ENCODE results near the gene CISD2. TPM values are rescaled to one million over a fixed set of nuclear protein-coding genes. Genes with fewer than 3 reads are reported as not detected.
"Not testable (repeated sequence)": the region's sequence is repeated elsewhere in the genome, so short reads cannot be mapped to it uniquely, and the experiment has no call there.

CISD2 gene
- total RNA-seq, 1 donor from 2014 or later, result 48.5 TPM

- Mint-ChIP-seq H3K9me3 (peaks cover 12% of the 10 kb centered on the region), H3K4me3 (peak overlapping the region; percentile 61), H3K4me1 (peaks cover 48% of the 10 kb centered on the region), H3K36me3 (ENCODE audit: low read depth) (peaks cover 45% of the 10 kb centered on the region), H3K27ac (peak overlapping the region; percentile 75)
- H3K27me3 Mint-ChIP-seq, result not testable (repeated sequence)
- intact Hi-C loops (cut with micrococcal nuclease), result loop anchor here (5.0 kb wide), 1 partner anchor 232 kb away; the partner anchor contains the start of gene BDH2
- DNase-seq, result peak; percentile 40
Measured at GRCh38 chr4:102865327-102865726, 3.5 kb upstream of the CISD2 start.

- H3K4me3 Mint-ChIP-seq, result peak overlapping the region; percentile 93
- intact Hi-C loops (cut with micrococcal nuclease), result loop anchor here (1.0 to 5.0 kb wide), 3 partner anchors 40 to 230 kb away; partner anchors contain the start of genes BDH2, MANBA and UBE2D3
- peak overlapping the region; percentile 99 for H3K27ac Mint-ChIP-seq
- H3K27me3 Mint-ChIP-seq, result no peaks in the 10 kb centered on the region
- H3K9me3 Mint-ChIP-seq, result peaks cover 7% of the 10 kb centered on the region
- DNase-seq, result no peak
- H3K4me1 Mint-ChIP-seq, result peaks cover 55% of the 10 kb centered on the region
- peaks cover 36% of the 10 kb centered on the region for H3K36me3 Mint-ChIP-seq (ENCODE audit: low read depth)
Measured at GRCh38 chr4:102867278-102868152, 1.3 kb upstream of the CISD2 start.

DNA sequence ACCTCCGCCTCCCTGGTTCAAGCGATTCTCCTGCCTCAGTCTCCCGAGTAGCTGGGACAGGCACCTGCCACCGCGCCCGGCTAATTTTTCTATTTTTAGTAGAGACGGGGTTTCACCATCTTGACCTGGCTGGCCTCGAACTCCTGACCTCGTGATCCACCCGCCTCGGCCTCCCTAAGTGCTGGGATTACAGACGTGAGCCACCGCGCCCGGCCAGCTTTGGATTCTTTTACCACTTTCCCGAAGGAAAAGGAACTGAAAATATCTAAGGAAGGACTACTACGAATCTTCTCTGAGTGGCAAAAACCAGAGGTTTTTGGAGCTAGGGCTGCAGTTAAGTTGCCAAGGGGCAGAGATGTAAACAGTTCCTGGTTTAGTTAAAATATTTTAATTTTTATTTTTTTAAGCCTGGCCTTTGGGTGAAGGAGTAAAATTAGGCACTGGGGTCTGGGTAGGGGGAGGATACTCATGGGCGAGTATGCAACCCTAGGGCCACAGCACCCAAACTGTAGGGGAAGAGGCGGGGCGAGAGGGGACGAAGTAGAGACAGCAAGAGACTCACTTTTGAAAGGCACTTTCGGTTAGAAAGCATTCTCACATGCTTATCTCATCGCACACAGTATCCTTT, 525 bp upstream of the CISD2 start:
- intact Hi-C loops (cut with micrococcal nuclease), result loop anchor here (1.0 to 5.0 kb wide), 3 partner anchors 41 to 229 kb away; partner anchors contain the start of genes BDH2, MANBA and UBE2D3
- DNase-seq, result peak; percentile 78
- peaks cover 35% of the 10 kb centered on the region for H3K36me3 Mint-ChIP-seq (ENCODE audit: low read depth)
- peak overlapping the region; percentile 99 for H3K27ac Mint-ChIP-seq
- H3K9me3 Mint-ChIP-seq, result peaks cover 7% of the 10 kb centered on the region
- peak overlapping the region; percentile 93 for H3K4me3 Mint-ChIP-seq
- H3K4me1 Mint-ChIP-seq, result peaks cover 59% of the 10 kb centered on the region
- no peaks in the 10 kb centered on the region for H3K27me3 Mint-ChIP-seq

- Mint-ChIP-seq H3K36me3 (ENCODE audit: low read depth) (peaks cover 38% of the 10 kb centered on the region), H3K9me3 (peaks cover 8% of the 10 kb centered on the region), H3K27ac (peak overlapping the region; percentile 98), H3K27me3 (no peaks in the 10 kb centered on the region), H3K4me3 (peak overlapping the region; percentile 93), H3K4me1 (peaks cover 53% of the 10 kb centered on the region)
- intact Hi-C loops (cut with micrococcal nuclease), result loop anchor here (1.0 to 5.0 kb wide), 5 partner anchors 109 to 524 kb away; partner anchors contain the start of genes BDH2, MANBA, SLC39A8 and SLC9B1
- peak; percentile 56 for DNase-seq
Measured at GRCh38 chr4:102869569-102870197, 891 bp downstream of the CISD2 start.

GRCh38 chr4:102871772-102872171, 3.0 kb downstream of the CISD2 start:
- intact Hi-C loops (cut with micrococcal nuclease), result no loop called here
- peak overlapping the region; percentile 35 for H3K27ac Mint-ChIP-seq
- peaks cover 47% of the 10 kb centered on the region for H3K36me3 Mint-ChIP-seq (ENCODE audit: low read depth)

DNA sequence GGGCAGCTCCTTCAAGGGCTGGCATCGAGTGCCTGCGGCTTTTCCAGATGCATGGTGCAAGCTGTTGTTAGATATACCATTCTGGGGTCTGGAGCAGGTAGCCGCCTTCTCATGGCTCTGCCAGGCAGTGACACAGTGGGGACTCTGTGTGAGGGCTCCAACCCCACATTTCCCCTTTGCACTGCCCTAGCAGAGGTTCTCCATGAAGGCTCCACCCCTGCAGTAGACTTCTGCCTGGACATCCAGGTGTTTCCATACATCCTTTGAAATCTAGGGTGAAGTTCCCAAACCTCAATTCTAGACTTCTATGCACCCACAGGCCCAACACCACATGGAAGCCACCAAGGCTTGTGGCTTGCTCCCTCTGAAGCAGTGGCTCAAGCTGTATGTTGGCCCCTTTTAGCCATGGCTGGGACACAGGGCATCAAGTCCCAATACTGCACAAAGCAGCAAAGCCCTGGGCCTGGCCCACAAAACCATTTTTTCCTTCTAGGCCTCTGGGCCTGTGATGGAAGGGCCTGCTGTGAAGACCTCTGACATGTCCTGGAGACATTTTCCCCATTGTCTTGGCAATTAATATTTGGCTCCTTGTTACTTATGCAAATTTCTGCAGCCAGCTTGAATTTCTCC, 8.8 kb downstream of the CISD2 start:
- H3K27me3 Mint-ChIP-seq; intact Hi-C loops (cut with micrococcal nuclease): not testable (repeated sequence)

More at GRCh38 chr4:102871772-102872171, 3.0 kb downstream of the CISD2 start:
- Mint-ChIP-seq H3K27me3 (no peaks in the 10 kb centered on the region), H3K4me3 (peak overlapping the region; percentile 34), H3K4me1 (peaks cover 42% of the 10 kb centered on the region), H3K9me3 (peaks cover 18% of the 10 kb centered on the region)
- DNase-seq, result no peak

DNA sequence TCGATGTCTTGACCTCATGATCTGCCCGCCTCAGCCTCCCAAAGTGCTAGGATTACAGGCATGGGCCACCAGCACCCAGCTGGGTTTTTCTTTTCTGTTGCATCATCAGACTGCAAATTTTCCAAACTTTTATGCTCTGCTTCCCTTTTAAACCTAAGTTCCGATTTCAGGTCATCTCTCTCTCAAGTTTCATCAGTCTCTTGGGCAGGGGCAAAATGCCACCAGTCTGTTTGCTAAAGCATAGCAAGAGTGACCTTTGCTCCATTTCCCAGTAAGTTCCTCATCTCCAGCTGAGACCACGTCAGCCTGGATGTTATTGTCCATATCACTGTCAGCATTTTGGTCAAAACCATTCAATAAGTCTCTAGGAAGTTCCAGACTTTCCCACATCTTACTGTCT, 9.6 kb downstream of the CISD2 start:
- intact Hi-C loops (cut with micrococcal nuclease); H3K27me3 Mint-ChIP-seq; H3K27ac Mint-ChIP-seq; H3K4me3 Mint-ChIP-seq: not testable (repeated sequence)
- peaks cover 20% of the 10 kb centered on the region for H3K4me1 Mint-ChIP-seq
- peak; percentile 50 for DNase-seq
- H3K36me3 Mint-ChIP-seq (ENCODE audit: low read depth), result peaks cover 69% of the 10 kb centered on the region
- H3K9me3 Mint-ChIP-seq, result peaks cover 24% of the 10 kb centered on the region

More for the DNA sequence above, 8.8 kb downstream of the CISD2 start:
- H3K27ac Mint-ChIP-seq, H3K4me3 Mint-ChIP-seq: not testable (repeated sequence)
- Mint-ChIP-seq H3K9me3 (peaks cover 27% of the 10 kb centered on the region), H3K4me1 (peaks cover 21% of the 10 kb centered on the region), H3K36me3 (ENCODE audit: low read depth) (peaks cover 71% of the 10 kb centered on the region)
- peak; percentile 51 for DNase-seq

DNA sequence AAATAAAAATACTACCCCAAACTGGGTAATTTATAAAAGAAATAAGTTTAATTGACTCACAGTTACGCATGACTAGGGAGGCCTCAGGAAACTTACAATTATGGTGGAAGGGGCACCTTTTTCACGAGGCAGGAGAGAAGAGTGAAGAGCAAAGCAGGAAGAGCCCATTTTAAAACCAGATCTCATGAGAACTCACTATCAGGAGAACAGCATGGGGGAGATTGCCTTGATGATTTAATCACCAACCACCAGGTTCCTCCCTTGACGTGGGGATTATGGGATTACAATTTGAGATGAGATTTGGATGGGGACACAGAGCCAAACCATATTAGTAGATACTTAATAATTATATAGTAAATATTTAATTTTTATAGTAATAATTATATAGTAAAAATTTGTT, 10.1 kb downstream of the CISD2 start:
- Mint-ChIP-seq H3K4me3 (no peak overlapping the region), H3K27ac (no peak overlapping the region), H3K4me1 (peaks cover 22% of the 10 kb centered on the region), H3K27me3 (no peaks in the 10 kb centered on the region), H3K9me3 (peaks cover 24% of the 10 kb centered on the region), H3K36me3 (ENCODE audit: low read depth) (peaks cover 67% of the 10 kb centered on the region)
- intact Hi-C loops (cut with micrococcal nuclease), result no loop called here
- DNase-seq, result no peak

DNA sequence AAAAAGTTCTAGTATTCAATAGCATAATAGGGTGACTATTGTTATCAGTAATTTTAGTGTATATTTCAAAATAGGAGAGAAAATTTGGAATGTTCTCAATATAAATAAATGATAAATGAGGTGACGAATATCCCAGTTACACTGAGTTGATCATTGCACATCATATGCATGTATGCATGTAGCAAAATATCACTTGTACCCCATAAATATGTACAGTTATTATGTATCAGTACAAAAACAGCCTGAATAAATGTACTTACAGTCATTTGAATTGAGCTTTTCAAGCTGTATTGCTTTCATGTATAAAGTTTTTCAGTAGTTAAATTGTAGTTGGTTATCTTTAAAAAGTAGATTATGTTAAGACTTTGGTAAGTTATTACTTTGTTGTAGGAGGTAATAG, 12.6 kb downstream of the CISD2 start:
- DNase-seq, result no peak
- no peak overlapping the region for H3K27ac Mint-ChIP-seq
- no peak overlapping the region for H3K4me3 Mint-ChIP-seq
- intact Hi-C loops (cut with micrococcal nuclease), result no loop called here
- peaks cover 50% of the 10 kb centered on the region for H3K36me3 Mint-ChIP-seq (ENCODE audit: low read depth)
- H3K27me3 Mint-ChIP-seq, result no peaks in the 10 kb centered on the region
- H3K4me1 Mint-ChIP-seq, result peaks cover 10% of the 10 kb centered on the region
- peaks cover 10% of the 10 kb centered on the region for H3K9me3 Mint-ChIP-seq

- no peak overlapping the region for H3K27ac Mint-ChIP-seq
- intact Hi-C loops (cut with micrococcal nuclease), result no loop called here
- H3K9me3 Mint-ChIP-seq, result peaks cover 3% of the 10 kb centered on the region
- no peak for DNase-seq
- H3K36me3 Mint-ChIP-seq (ENCODE audit: low read depth), result peaks cover 33% of the 10 kb centered on the region
- no peak overlapping the region for H3K4me3 Mint-ChIP-seq
- H3K27me3 Mint-ChIP-seq, result no peaks in the 10 kb centered on the region
- H3K4me1 Mint-ChIP-seq, result peaks cover 10% of the 10 kb centered on the region
Measured at GRCh38 chr4:102883278-102883677, 14.5 kb downstream of the CISD2 start.

DNA sequence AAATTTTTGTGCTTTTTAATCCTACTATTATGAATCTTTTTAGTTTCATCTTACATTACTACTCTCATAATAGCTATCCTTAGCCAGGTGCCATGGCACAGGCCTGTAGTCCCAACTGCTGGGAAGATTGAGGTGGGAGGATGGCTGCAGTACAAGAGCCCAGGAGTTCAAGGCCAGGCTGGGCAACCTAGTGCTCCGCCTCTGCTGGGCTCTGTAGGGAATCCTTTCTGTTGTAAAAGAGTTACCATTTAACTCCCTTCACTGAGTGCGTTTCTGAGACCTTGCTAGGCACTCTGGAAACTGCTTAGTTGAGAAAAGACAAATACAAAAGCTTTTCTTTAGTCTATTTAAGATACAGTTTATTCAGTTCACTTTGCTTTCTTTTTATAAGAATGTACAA, 19.8 kb downstream of the CISD2 start:
- intact Hi-C loops (cut with micrococcal nuclease); DNase-seq; H3K27me3 Mint-ChIP-seq; H3K9me3 Mint-ChIP-seq; H3K4me1 Mint-ChIP-seq; H3K27ac Mint-ChIP-seq; H3K4me3 Mint-ChIP-seq: not testable (repeated sequence)
- H3K36me3 Mint-ChIP-seq (ENCODE audit: low read depth), result peaks cover 21% of the 10 kb centered on the region

GRCh38 chr4:102889866-102890265, 21.1 kb downstream of the CISD2 start:
- intact Hi-C loops (cut with micrococcal nuclease); H3K4me3 Mint-ChIP-seq; H3K27ac Mint-ChIP-seq; H3K27me3 Mint-ChIP-seq; H3K9me3 Mint-ChIP-seq; DNase-seq; H3K4me1 Mint-ChIP-seq: not testable (repeated sequence)
- peaks cover 20% of the 10 kb centered on the region for H3K36me3 Mint-ChIP-seq (ENCODE audit: low read depth)

DNA sequence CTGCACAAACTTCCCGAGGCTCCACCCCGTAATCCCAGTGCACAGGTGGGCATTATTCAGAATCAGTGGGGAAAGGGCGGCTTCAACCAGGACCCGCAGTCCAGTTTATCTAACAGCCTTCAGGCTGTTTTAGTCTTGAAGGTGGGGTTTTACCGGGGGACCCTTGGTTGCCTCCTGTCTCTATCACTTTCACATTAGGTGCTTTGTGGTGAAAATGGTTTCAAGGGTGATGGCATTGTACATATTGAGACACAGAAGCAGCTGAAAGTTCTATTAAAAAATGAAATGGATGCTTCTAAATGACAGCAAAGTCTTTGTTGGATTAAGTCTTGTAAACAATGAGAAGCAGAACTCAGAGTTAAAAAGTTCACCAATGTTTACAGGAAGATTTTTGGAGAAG, 27.8 kb downstream of the CISD2 start:
- H3K4me3 Mint-ChIP-seq; DNase-seq; H3K9me3 Mint-ChIP-seq; H3K4me1 Mint-ChIP-seq; H3K27me3 Mint-ChIP-seq; H3K36me3 Mint-ChIP-seq (ENCODE audit: low read depth); H3K27ac Mint-ChIP-seq; intact Hi-C loops (cut with micrococcal nuclease): not testable (repeated sequence)

Data from activated CD4-positive, alpha-beta T cell treated with anti-CD3 and anti-CD28 coated beads, Interleukin-2, amount 10 ng/mL, durations not matched to agents 24 days and 14 days (primary cell).